Activated CD4-positive, alpha-beta T cell treated with anti-CD3 and anti-CD28 coated beads for 36 hours (primary cell): ENCODE measurements around the gene POLD4. TPM values are rescaled to one million over a fixed set of nuclear protein-coding genes. Genes with fewer than 3 reads are reported as not detected.

Experiments used
- ATAC-seq: fragments of 200-7000 bp; cut with Tn5 transposase; one replicate; pipeline ENCODE4 v1.10.0; 2021; ENCODE audit warnings: mild to moderate bottlenecking, moderate library complexity
- CTCF ChIA-PET: fragments of 350-600 bp; sonication (Branson Sonifier 250); formaldehyde crosslinking; loops from one replicate; lab custom pipeline; 2021; ENCODE audit warnings: antibody characterized with exemption; lab: Charles Lee
- POLR2A ChIA-PET: fragments of 350-600 bp; sonication (Branson Sonifier 250); formaldehyde crosslinking; loops from one replicate; lab custom pipeline; 2021; ENCODE audit warnings: antibody characterized with exemption, inconsistent platforms; lab: Charles Lee
- DNase-seq: peaks from one replicate; pipeline ENCODE4 v3.0.0-alpha.2; 2020
- H3K27ac Mint-ChIP-seq: one replicate; pipeline ENCODE4 v1.8.0; 2021; ENCODE audit warnings: mixed read lengths
- H3K27me3 Mint-ChIP-seq: one replicate; pipeline ENCODE4 v1.8.0; 2021; ENCODE audit warnings: mixed read lengths
- H3K36me3 Mint-ChIP-seq: one replicate; pipeline ENCODE4 v1.8.0; 2021; ENCODE audit warnings: low read depth, mixed read lengths
- H3K4me1 Mint-ChIP-seq: one replicate; pipeline ENCODE4 v1.8.0; 2021; ENCODE audit warnings: mixed read lengths
- H3K4me3 Mint-ChIP-seq: one replicate; pipeline ENCODE4 v1.8.0; 2021; ENCODE audit warnings: mild to moderate bottlenecking, moderate library complexity, mixed read lengths
- H3K9me3 Mint-ChIP-seq: one replicate; pipeline ENCODE4 v1.8.0; 2021; ENCODE audit warnings: low read depth, mixed read lengths
- intact Hi-C, 2 experiments: fragments of 100-400 bp; cut with DNase I in 1 of 2; cut with micrococcal nuclease in 1 of 2; formaldehyde crosslinking; loops; one replicate each; pipeline versions ENCODE4 v1.14.2 to v1.15.1; 2022 to 2024; cut with DNase I, micrococcal nuclease
- total RNA-seq, 2 experiments: library from RNA; stranded (reverse); gene quantifications; one replicate each; pipeline ENCODE4 v1.2.3, GENCODE V29; 2021

POLD4 gene
- total RNA-seq, 2 experiments from 2014 or later = 31.3 to 37.5 TPM

- POLR2A ChIA-PET = no interaction called here
- CTCF ChIA-PET = interaction anchor here (0.7 to 2.0 kb wide), 3 partner anchors 8 to 28 kb away, joined by 3 to 7 read pairs (median 5); no protein-coding TSS in a partner anchor
These were observed 51.9 kb downstream of the POLD4 start for GRCh38 chr11:67301313-67301921.

More at GRCh38 chr11:67301313-67301921, 51.9 kb downstream of the POLD4 start:
- intact Hi-C loops = no loop called here
- H3K4me1 Mint-ChIP-seq = peaks cover 12% of the 10 kb centered on the region
- DNase-seq = no peak
- H3K4me3 Mint-ChIP-seq = no peak overlapping the region
- H3K27me3 Mint-ChIP-seq = no peaks in the 10 kb centered on the region
- H3K27ac Mint-ChIP-seq = no peak overlapping the region
- peaks cover 6% of the 10 kb centered on the region for H3K9me3 Mint-ChIP-seq
- no peak for ATAC-seq
- H3K36me3 Mint-ChIP-seq = peaks cover 29% of the 10 kb centered on the region

Other genes with a start within 250 kb of the POLD4 start
- 10 to 100 TPM; 74.8 to 89.7 TPM for gene KDM2A, start 234.3 kb downstream of the POLD4 start, total RNA-seq
- gene GRK2, start 87.1 kb downstream of the POLD4 start, total RNA-seq = 100 to 1,000 TPM; 202 to 241 TPM
- gene ANKRD13D, start 64.2 kb downstream of the POLD4 start, total RNA-seq = 10 to 100 TPM; 44.9 to 69.5 TPM
- 10 to 100 TPM in 1 of 2 experiments, 1 to 10 TPM in 1; 6.0 to 11.1 TPM for gene SSH3, start 50.0 kb downstream of the POLD4 start, total RNA-seq
- gene CLCF1, start 20.1 kb upstream of the POLD4 start, total RNA-seq = under 1 TPM; 0.09 to 0.27 TPM
- 10 to 100 TPM; 28.8 to 30.0 TPM for gene RAD9A, start 38.4 kb upstream of the POLD4 start, total RNA-seq
- gene PPP1CA, start 48.3 kb upstream of the POLD4 start, total RNA-seq = 100 to 1,000 TPM; 199 to 227 TPM
- 100 to 1,000 TPM in 1 of 2 experiments, 10 to 100 TPM in 1; 83.2 to 123 TPM for gene TBC1D10C, start 50.5 kb upstream of the POLD4 start, total RNA-seq
- 1 to 10 TPM; 1.5 to 1.6 TPM for gene CARNS1, start 62.1 kb upstream of the POLD4 start, total RNA-seq
- gene RPS6KB2, start 74.9 kb upstream of the POLD4 start, total RNA-seq = 10 to 100 TPM; 53.4 to 57.2 TPM
- gene PTPRCAP, start 84.1 kb upstream of the POLD4 start, total RNA-seq = 10 to 100 TPM; 80.1 to 83.4 TPM
- gene CORO1B, start 89.9 kb upstream of the POLD4 start, total RNA-seq = 100 to 1,000 TPM; 178 to 285 TPM
- not detected for gene GPR152, start 99.2 kb upstream of the POLD4 start, total RNA-seq
- under 1 TPM; 0.37 to 0.46 TPM for gene CABP4, start 101.8 kb upstream of the POLD4 start, total RNA-seq
- gene TMEM134, start 115.7 kb upstream of the POLD4 start, total RNA-seq = 10 to 100 TPM; 69.9 to 74.7 TPM
- gene AIP, start 129.5 kb upstream of the POLD4 start, total RNA-seq = 100 to 1,000 TPM; 142 to 144 TPM
- gene PITPNM1, start 151.8 kb upstream of the POLD4 start, total RNA-seq = 100 to 1,000 TPM in 1 of 2 experiments, 10 to 100 TPM in 1; 94.5 to 100 TPM
- gene CDK2AP2, start 154.6 kb upstream of the POLD4 start, total RNA-seq = 10 to 100 TPM; 64.1 to 68.7 TPM
- not detected for gene CABP2, start 169.9 kb upstream of the POLD4 start, total RNA-seq
- gene GSTP1, start 230.3 kb upstream of the POLD4 start, total RNA-seq = 100 to 1,000 TPM; 376 to 463 TPM